Measurements from ENCODE around the gene TEKT5.

GRCh38 chr16:10589109-10589508 lies 105.6 kb downstream of the TEKT5 start:
- TF ChIP-seq, protein P1, sequence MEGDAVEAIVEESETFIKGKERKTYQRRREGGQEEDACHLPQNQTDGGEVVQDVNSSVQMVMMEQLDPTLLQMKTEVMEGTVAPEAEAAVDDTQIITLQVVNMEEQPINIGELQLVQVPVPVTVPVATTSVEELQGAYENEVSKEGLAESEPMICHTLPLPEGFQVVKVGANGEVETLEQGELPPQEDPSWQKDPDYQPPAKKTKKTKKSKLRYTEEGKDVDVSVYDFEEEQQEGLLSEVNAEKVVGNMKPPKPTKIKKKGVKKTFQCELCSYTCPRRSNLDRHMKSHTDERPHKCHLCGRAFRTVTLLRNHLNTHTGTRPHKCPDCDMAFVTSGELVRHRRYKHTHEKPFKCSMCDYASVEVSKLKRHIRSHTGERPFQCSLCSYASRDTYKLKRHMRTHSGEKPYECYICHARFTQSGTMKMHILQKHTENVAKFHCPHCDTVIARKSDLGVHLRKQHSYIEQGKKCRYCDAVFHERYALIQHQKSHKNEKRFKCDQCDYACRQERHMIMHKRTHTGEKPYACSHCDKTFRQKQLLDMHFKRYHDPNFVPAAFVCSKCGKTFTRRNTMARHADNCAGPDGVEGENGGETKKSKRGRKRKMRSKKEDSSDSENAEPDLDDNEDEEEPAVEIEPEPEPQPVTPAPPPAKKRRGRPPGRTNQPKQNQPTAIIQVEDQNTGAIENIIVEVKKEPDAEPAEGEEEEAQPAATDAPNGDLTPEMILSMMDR (IDR thresholded peaks at IDR 0.05; ENCODE audit: low read depth, low read length) = no peak
- TF ChIP-seq EZH2phosphoT487 (IDR thresholded peaks at IDR 0.05; ENCODE audit: low read depth) = no peak
